K562 (cell line): ENCODE results near the gene ASPRV1. TPM values are rescaled to one million over a fixed set of nuclear protein-coding genes. Genes with fewer than 3 reads are reported as not detected.

ENCODE experiments used
- ATAC-seq: fragments of 200-7000 bp; cut with Tn5 transposase; 3 replicates; pipeline ENCODE4 v1.9.1; 2020; ENCODE audit warnings: moderate library complexity
- Bru-seq: library from RNA; stranded (reverse); fragments of 400-500 nt; gene quantifications from one replicate; lab custom pipeline; 2021; lab: Mats Ljungman, UMichigan
- BruChase-seq, 2 experiments: library from RNA; stranded (reverse); fragments of 400-500 nt; gene quantifications; one replicate each; lab custom pipeline; 2021; lab: Mats Ljungman, UMichigan
- BruUV-seq: library from RNA; stranded (reverse); fragments of 400-500 nt; replicated peaks from 2 replicates; lab custom pipeline; 2021; lab: Mats Ljungman, UMichigan
- CTCF ChIA-PET: fragments of 300-600 bp; formaldehyde crosslinking; extraction: SDS; loops from one replicate; lab custom pipeline; 2021; ENCODE audit warnings: low intra/inter-chr PET ratio; lab: Yijun Ruan, JAX
- POLR2A ChIA-PET: fragments of 300-600, 350-650 bp; sonication (Branson Sonifier 250); formaldehyde crosslinking; extraction: SDS; loops from one replicate; lab custom pipeline; 2021; ENCODE audit warnings: antibody characterized with exemption, inconsistent platforms; lab: Yijun Ruan, JAX
- DNase-seq, 4 experiments: peaks; one replicate each; pipeline versions ENCODE4 v3.0.0 to v3.0.0-alpha.2; 2011 to 2018; ENCODE audit warnings: low spot score in 3 of 4, mixed read lengths in 3 of 4; ENCODE audit errors: extremely low read depth in 1 of 4
- FAIRE-seq: peaks from 2 replicates; lab custom pipeline; 2011; peaks lifted over from hg19 to GRCh38; lab: Jason Lieb, UNC
- H2AFZ ChIP-seq: 2 replicates; pipeline ENCODE4 v1.6.0; 2011; ENCODE audit warnings: low read depth, low read length, control low read depth, inconsistent platforms
- H3K27ac ChIP-seq: fragments of 200-600 bp; 3 replicates; pipeline ENCODE4 v1.8.0; 2011; ENCODE audit warnings: low read depth, mild to moderate bottlenecking, control low read depth, inconsistent platforms, low read length, moderate library complexity, mixed read lengths; ENCODE audit errors: extremely low read depth
- H3K27me3 ChIP-seq, 2 experiments: fragments of 300-600 bp in 1 of 2; 2 replicates in 1 of 2; 3 replicates in 1 of 2; pipeline versions ENCODE4 v1.6.0 to v1.8.0; 2011; ENCODE audit warnings: inconsistent platforms in 2 of 2, low read length in 2 of 2, mild to moderate bottlenecking in 1 of 2, mixed read lengths in 1 of 2, moderate library complexity in 1 of 2; ENCODE audit not compliant: control insufficient read depth in 2 of 2, insufficient read depth in 2 of 2
- H3K36me3 ChIP-seq: fragments of 300-600 bp; 3 replicates; pipeline ENCODE4 v1.8.0; 2011; ENCODE audit warnings: mild to moderate bottlenecking, low read length, inconsistent platforms; ENCODE audit not compliant: control insufficient read depth, insufficient read depth
- H3K4me1 ChIP-seq, 2 experiments: fragments of 200-600 bp in 1 of 2; replicated peaks in 1 of 2; 2 replicates in 1 of 2; 3 replicates in 1 of 2; pipeline versions ENCODE4 v1.5.1 to v1.8.0; 2011; ENCODE audit warnings: inconsistent platforms in 2 of 2, low read length in 2 of 2, mild to moderate bottlenecking in 1 of 2, mixed read lengths in 1 of 2, moderate library complexity in 1 of 2; ENCODE audit not compliant: control insufficient read depth in 2 of 2, insufficient read depth in 2 of 2
- H3K4me2 ChIP-seq: 2 replicates; pipeline ENCODE4 v1.6.1; 2011; ENCODE audit warnings: low read length, control low read depth, inconsistent platforms, mixed read lengths; ENCODE audit not compliant: insufficient read depth
- H3K4me3 ChIP-seq: fragments of 200-600 bp; sonication (generic), shearing (Covaris generic); 2 replicates; pipeline ENCODE4 v1.5.1; 2016; ENCODE audit warnings: control low read depth, inconsistent platforms
- H3K79me2 ChIP-seq: fragments of 200-600 bp; 3 replicates; pipeline ENCODE4 v1.8.0; 2011; ENCODE audit warnings: low read length, inconsistent platforms; ENCODE audit not compliant: control insufficient read depth, insufficient read depth
- H3K9ac ChIP-seq, 2 experiments: 2 replicates each; pipeline versions ENCODE4 v1.6.0 to v1.6.1; 2011; ENCODE audit warnings: low read depth in 2 of 2, low read length in 2 of 2, control low read depth in 1 of 2, inconsistent platforms in 1 of 2, mild to moderate bottlenecking in 1 of 2, mixed read lengths in 1 of 2; ENCODE audit not compliant: insufficient read depth in 1 of 2
- H3K9me1 ChIP-seq: one replicate; pipeline ENCODE4 v1.6.0; 2011; ENCODE audit warnings: inconsistent platforms, mild to moderate bottlenecking, low read length, moderate library complexity; ENCODE audit not compliant: control insufficient read depth, insufficient read depth
- H3K9me3 ChIP-seq: replicated peaks from 2 replicates; pipeline ENCODE4 v1.5.1; 2011; ENCODE audit warnings: low read depth, low read length, inconsistent platforms; ENCODE audit not compliant: control insufficient read depth, insufficient read depth
- H4K20me1 ChIP-seq: replicated peaks from 2 replicates; pipeline ENCODE4 v1.6.1; 2011; ENCODE audit warnings: low read length, inconsistent platforms, mixed read lengths; ENCODE audit not compliant: control insufficient read depth, insufficient read depth
- CTBP1 ChIP-seq: fragments of 450-650 bp; IDR thresholded peaks from 2 replicates; pipeline ENCODE4 v1.6.1; 2016; ENCODE audit warnings: borderline replicate concordance
- GATAD2A ChIP-seq: fragments of 450-650 bp; IDR thresholded peaks from 2 replicates; pipeline ENCODE4 v1.6.1; 2017
- GTF2F1 ChIP-seq: IDR thresholded peaks from 2 replicates; pipeline ENCODE4 v1.6.1; 2011; ENCODE audit warnings: low read depth, low read length, improper control_type of control experiment
- HNRNPLL ChIP-seq: fragments of 200-400 bp; formaldehyde crosslinking; IDR thresholded peaks from 2 replicates; pipeline ENCODE4 v1.6.1; 2017; ENCODE audit warnings: low read length, low read depth, mild to moderate bottlenecking; ENCODE audit not compliant: poor library complexity, severe bottlenecking
- KLF13 ChIP-seq: fragments of 450-650 bp; IDR thresholded peaks from 2 replicates; pipeline ENCODE4 v1.6.1; 2016; ENCODE audit warnings: missing genetic modification characterization, low read depth, mild to moderate bottlenecking, missing compliant biosample characterization, moderate library complexity, borderline replicate concordance
- SNRNP70 ChIP-seq: fragments of 200-400 bp; formaldehyde crosslinking; optimal IDR thresholded peaks from 2 replicates; pipeline ENCODE3; 2017; ENCODE audit warnings: low read depth, low read length
- ZNF140 ChIP-seq: fragments of 250-450 bp; sonication (Bioruptor Pico); IDR thresholded peaks from 2 replicates; pipeline ENCODE4 v1.8.0; 2021; ENCODE audit warnings: moderate library complexity, mild to moderate bottlenecking, inconsistent platforms
- ZNF384 ChIP-seq: IDR thresholded peaks from 2 replicates; pipeline ENCODE4 v1.6.1; 2012; ENCODE audit warnings: low read depth, low read length, improper control_type of control experiment
- WGBS: fragments of 100-300 bp; shearing (Covaris generic); methylation state at CpG from one replicate; pipeline ENCODE4 v1.1.6; 2016; ENCODE audit warnings: low coverage, mixed read lengths; ENCODE audit not compliant: insufficient coverage; ENCODE audit errors: missing lambda C conversion rate; 5-methylcytosine and 5-hydroxymethylcytosine counted together
- in situ Hi-C: fragments of 300-500 bp; cut with MboI; formaldehyde crosslinking; loops from 4 replicates; pipeline ENCODE4 v1.15.0; 2018; ENCODE audit warnings: inconsistent platforms, mixed read lengths
- intact Hi-C: fragments of 100-400 bp; cut with micrococcal nuclease; formaldehyde crosslinking; loops from 2 replicates; pipeline ENCODE4 v1.14.2; 2022
- long read RNA-seq, 3 experiments: library from polyadenylated mRNA in 2 of 3; library from RNA in 1 of 3; unstranded in 2 of 3; stranded (forward) in 1 of 3; transcript quantifications; one replicate each; pipeline ENCODE4 v2.0.0, GENCODE V29; 2019 to 2022
- polyA minus RNA-seq, 3 experiments: library from RNA; depleted of rRNA, polyadenylated mRNA; stranded (reverse); fragments of >200 nt; gene quantifications; 2 replicates each; pipeline ENCODE4 v1.2.3, GENCODE V29; 2011
- polyA plus RNA-seq, 8 experiments: library from polyadenylated mRNA; depleted of rRNA in 4 of 8; stranded (reverse) in 5 of 8; unstranded in 3 of 8; fragments of >200 nt; fragmentation: Nextera tagmentation in 2 of 8; fragmentation: Illumina TruSeq in 1 of 8; extraction: Ambion mirVana in 2 of 8; extraction: Trizol in 1 of 8; gene quantifications; 2 replicates each; pipeline versions ENCODE4 v1.2.1 to v1.2.3, GENCODE V29; 2011 to 2014; ENCODE audit warnings: inconsistent platforms in 1 of 8, missing spikeins in 1 of 8
- total RNA-seq, 7 experiments: library from RNA; depleted of rRNA in 6 of 7; stranded (reverse); fragments of >200 nt in 6 of 7; fragmentation: Illumina TruSeq in 2 of 7; extraction: Trizol in 2 of 7; gene quantifications; 2 replicates each; pipeline versions ENCODE4 v1.2.1 to v1.2.3, GENCODE V29; 2011 to 2021; ENCODE audit warnings: low replicate concordance in 1 of 7
- TF ChIP-seq, protein P1 (sequence below): fragments of 250-450 bp; sonication (Bioruptor Pico); IDR thresholded peaks from 2 replicates; pipeline ENCODE4 v1.4.0; 2020

ASPRV1 gene
- 1.2 and 2.8 TPM in 2 replicates for total RNA-seq (2011; cell fraction: chromatin; rRNA removed; ENCODE audit: low replicate concordance)
- total RNA-seq (2011; cell fraction: nucleolus; rRNA removed): 1.6 and 2.0 TPM in 2 replicates
- 1.2 and 1.5 TPM in 2 replicates for total RNA-seq (2011; cell fraction: nucleoplasm; rRNA removed)
- total RNA-seq (2014; rRNA removed) (0.36 and 0.57 TPM in 2 replicates), total RNA-seq (2014; rRNA removed; fragmentation: Illumina TruSeq; extraction: Trizol) (0.33 and 0.45 TPM in 2 replicates), total RNA-seq (2015; rRNA removed; fragmentation: Illumina TruSeq; extraction: Trizol) (0.58 and 0.64 TPM in 2 replicates), total RNA-seq (2021) (0.58 and 0.60 TPM in 2 replicates), polyA plus RNA-seq (2011; rRNA removed) (0.55 and 0.72 TPM in 2 replicates), polyA plus RNA-seq (2014; fragmentation: Illumina TruSeq; extraction: Trizol) (0.45 and 0.60 TPM in 2 replicates), polyA plus RNA-seq (2014; fragmentation: Nextera tagmentation; extraction: Ambion mirVana) (under 1 TPM in 1 of 2 experiments, not detected in 1; 0.17 TPM), polyA plus RNA-seq (2014; rRNA removed) (0.49 and 0.71 TPM in 2 replicates), polyA minus RNA-seq (2011; rRNA and poly(A)+ RNA removed) (0.42 and 0.81 TPM in 2 replicates), Bru-seq, nascent RNA (percentile 39 among the genes with signal in this experiment), BruChase-seq, experiment 1, labeled RNA remaining after a 2-hour chase (percentile 34 among the genes with signal in this experiment), BruChase-seq, experiment 2, labeled RNA remaining after a 6-hour chase (percentile 49 among the genes with signal in this experiment)
- polyA plus RNA-seq (2011; cell fraction: cytosol; rRNA removed): 0.43 and 0.48 TPM in 2 replicates
- 0.63 TPM in 2 replicates for polyA plus RNA-seq (2011; cell fraction: nucleus; rRNA removed)
- 0.62 and 0.97 TPM in 2 replicates for polyA plus RNA-seq (2012)
- polyA minus RNA-seq (2011; cell fraction: cytosol; rRNA and poly(A)+ RNA removed): not detected in 2 replicates
- 0.22 and 0.27 TPM in 2 replicates for polyA minus RNA-seq (2011; cell fraction: nucleus; rRNA and poly(A)+ RNA removed)
- long read RNA-seq, experiment 1, partial matches to known transcripts: 0 of 4 reads
- long read RNA-seq, experiment 1, other reads (novel, unspliced or antisense): 0 of 4 reads
- long read RNA-seq, experiment 2, partial matches to known transcripts: 0 of 1 reads
- long read RNA-seq, experiment 2, other reads (novel, unspliced or antisense): 0 of 1 reads
- long read RNA-seq, experiment 3, partial matches to known transcripts: 0 of 1 reads
- long read RNA-seq, experiment 3, other reads (novel, unspliced or antisense): 0 of 1 reads

DNA sequence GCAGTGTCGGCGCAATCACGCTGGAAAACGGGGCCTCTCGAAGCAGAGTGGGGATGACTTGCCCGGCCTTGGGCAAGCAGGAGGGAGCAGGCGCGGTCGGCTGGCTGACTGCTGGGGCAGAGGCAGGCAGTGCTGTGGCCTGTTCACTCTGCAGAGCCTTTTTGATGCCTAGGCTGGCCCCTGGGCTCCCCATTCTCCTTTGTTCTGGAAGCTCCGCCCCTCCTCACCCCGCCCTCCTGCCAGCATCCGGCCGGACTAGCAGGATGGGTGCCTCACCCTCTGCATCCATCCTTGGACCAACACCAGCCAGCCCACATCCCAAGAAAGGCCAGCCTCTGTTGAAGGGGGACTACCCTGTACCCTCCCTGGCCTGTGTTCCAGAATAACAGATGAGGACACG lies at the start of gene ASPRV1:
ASPRV1 (minus strand) TSS at position 136 of the 400 bp plus-strand sequence. CDS start 195 bp downstream, outside the sequence.
- BruUV-seq: no TSS peak
- DNase-seq (no peak), ATAC-seq (no peak), FAIRE-seq (no peak)
- no peaks in the 10 kb centered on the region for H4K20me1 ChIP-seq
- H2AFZ ChIP-seq: no peak within 1 kb of the TSS
- H3K27me3 ChIP-seq: no peaks in the 10 kb centered on the region
- H3K36me3 ChIP-seq: no peaks in the 10 kb centered on the region
- no peaks in the 10 kb centered on the region for H3K79me2 ChIP-seq
- no peaks in the 10 kb centered on the region for H3K9me3 ChIP-seq
- intact Hi-C loops (no loop called here), in situ Hi-C loops (no loop called here)
- no peaks in the 10 kb centered on the region for H3K9me1 ChIP-seq
- TF ChIP-seq ZNF384: no peak
- TF ChIP-seq, protein P1, sequence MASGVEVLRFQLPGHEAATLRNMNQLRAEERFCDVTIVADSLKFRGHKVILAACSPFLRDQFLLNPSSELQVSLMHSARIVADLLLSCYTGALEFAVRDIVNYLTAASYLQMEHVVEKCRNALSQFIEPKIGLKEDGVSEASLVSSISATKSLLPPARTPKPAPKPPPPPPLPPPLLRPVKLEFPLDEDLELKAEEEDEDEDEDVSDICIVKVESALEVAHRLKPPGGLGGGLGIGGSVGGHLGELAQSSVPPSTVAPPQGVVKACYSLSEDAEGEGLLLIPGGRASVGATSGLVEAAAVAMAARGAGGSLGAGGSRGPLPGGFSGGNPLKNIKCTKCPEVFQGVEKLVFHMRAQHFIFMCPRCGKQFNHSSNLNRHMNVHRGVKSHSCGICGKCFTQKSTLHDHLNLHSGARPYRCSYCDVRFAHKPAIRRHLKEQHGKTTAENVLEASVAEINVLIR (CRISPR knock-in tag): no peak
- TF ChIP-seq GATAD2A: no peak
- no peak for TF ChIP-seq GTF2F1
- no peak for TF ChIP-seq SNRNP70
- TF ChIP-seq ZNF140: no peak
- TF ChIP-seq KLF13: no peak
- TF ChIP-seq CTBP1: 0 out of 2 replicates have a peak, but pooled peaks have one; percentile 25
- TF ChIP-seq HNRNPLL: no peak
- H3K4me2 ChIP-seq: no peak within 1 kb of the TSS
- ChIA-PET CTCF (no interaction called here), POLR2A (interaction anchor here (0.6 to 2.0 kb wide), 2 partner anchors 10 to 835 kb away, joined by 3 to 4 read pairs; no protein-coding TSS in a partner anchor)
- no peak within 1 kb of the TSS for H3K4me3 ChIP-seq
- peak within 1 kb of the TSS in 1 of 2 experiments; percentile 38; a peak in 1 of 4 replicates for H3K9ac ChIP-seq
- peaks cover 0 to 5% of the 10 kb centered on the region in 2 experiments; a peak in 3 of 5 replicates for H3K4me1 ChIP-seq
- WGBS: 71% methylated on average over 10 of the region's 14 CpGs
- no peak within 1 kb of the TSS for H3K27ac ChIP-seq
